Stomach (tissue), 4 donors: ENCODE results near the gene SLC5A5.

ENCODE experiments used
- CTCF ChIP-seq, 7 experiments: fragments of 450-650 bp in 4 of 7; fragments of 200-600 bp in 3 of 7; sonication (generic) in 3 of 7; IDR thresholded peaks; one replicate each; pipeline ENCODE4 v1.5.1; 2016 to 2019; ENCODE audit warnings: antibody characterized with exemption in 7 of 7, control low read depth in 2 of 7, mild to moderate bottlenecking in 1 of 7
- POLR2A ChIP-seq, 4 donors: fragments of 450-650 bp; IDR thresholded peaks; one replicate each; pipeline ENCODE4 v1.6.1; 2016; ENCODE audit warnings: antibody characterized with exemption in 4 of 4, control low read depth in 2 of 4, mild to moderate bottlenecking in 1 of 4, moderate library complexity in 1 of 4
- POLR2AphosphoS5 ChIP-seq, 3 donors: sonication (generic); formaldehyde crosslinking; IDR thresholded peaks; one replicate each; pipeline ENCODE4 v1.6.1; 2016; ENCODE audit warnings: antibody characterized with exemption in 3 of 3

DNA sequence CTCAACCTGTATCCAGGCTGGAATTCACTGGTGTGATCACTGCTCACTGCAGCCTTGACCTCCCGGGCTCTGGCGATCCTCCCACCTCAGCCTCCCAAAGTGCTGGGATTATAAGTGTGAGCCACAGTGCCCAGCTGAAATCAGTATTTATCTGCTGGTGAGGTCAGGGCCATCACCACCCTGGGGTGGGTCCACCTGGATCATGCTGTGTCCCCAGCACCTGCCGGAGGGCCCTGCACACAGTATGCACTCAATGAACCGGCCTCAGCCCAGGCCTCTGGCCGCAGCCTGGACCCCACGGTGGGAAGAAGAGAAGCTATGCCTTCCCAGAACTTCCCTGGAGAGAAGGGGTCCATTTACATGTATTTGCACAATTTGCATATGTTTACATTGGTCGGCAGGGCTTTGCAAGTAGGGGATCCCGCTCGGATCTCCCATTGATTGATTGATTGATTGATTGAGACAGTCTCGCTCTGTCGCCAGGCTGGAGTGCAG is 2.6 kb upstream of the SLC5A5 start:
- TF ChIP-seq CTCF (IDR thresholded peaks at IDR 0.05) (no peak), POLR2A (IDR thresholded peaks at IDR 0.05) (no peak), POLR2AphosphoS5 (IDR thresholded peaks at IDR 0.05) (no peak)
